Neuron (in vitro differentiated cells): Measurements from ENCODE around the gene USP7.
"Not testable (repeated sequence)": the region's sequence is repeated elsewhere in the genome, so short reads cannot be mapped to it uniquely, and the experiment has no call there.

Source experiments
- H2AFZ ChIP-seq: one replicate; pipeline ENCODE4 v1.6.1; 2013; ENCODE audit warnings: low read depth, mild to moderate bottlenecking, inconsistent platforms, low read length, moderate library complexity
- H3K27me3 ChIP-seq: one replicate; pipeline ENCODE4 v1.6.1; 2013; ENCODE audit warnings: low read length; ENCODE audit not compliant: insufficient read depth
- H3K36me3 ChIP-seq: one replicate; pipeline ENCODE4 v1.6.1; 2013; ENCODE audit warnings: low read length; ENCODE audit not compliant: insufficient read depth
- H3K4me1 ChIP-seq: one replicate; pipeline ENCODE4 v1.6.1; 2013; ENCODE audit warnings: low read length; ENCODE audit not compliant: insufficient read depth
- H3K4me3 ChIP-seq: 2 replicates; pipeline ENCODE4 v1.5.1; 2013; ENCODE audit warnings: mild to moderate bottlenecking, low read length, moderate library complexity
- H3K9me3 ChIP-seq: one replicate; pipeline ENCODE4 v1.6.1; 2013; ENCODE audit warnings: low read length

Gene USP7

GRCh38 chr16:8923199-8923598, 40.5 kb downstream of the USP7 start:
- Histone ChIP-seq H2AFZ (no peak overlapping the region), H3K9me3 (no peaks in the 10 kb centered on the region), H3K4me3 (no peak overlapping the region), H3K36me3 (peaks cover 77% of the 10 kb centered on the region), H3K4me1 (peaks cover 12% of the 10 kb centered on the region), H3K27me3 (no peaks in the 10 kb centered on the region)

- Histone ChIP-seq H3K4me3 (no peak overlapping the region), H3K9me3 (no peaks in the 10 kb centered on the region), H3K27me3 (no peaks in the 10 kb centered on the region), H3K36me3 (peaks cover 77% of the 10 kb centered on the region), H3K4me1 (peaks cover 12% of the 10 kb centered on the region), H2AFZ (no peak overlapping the region)
These were observed 42.2 kb downstream of the USP7 start for GRCh38 chr16:8921347-8921984.

- H3K36me3 ChIP-seq: peaks cover 81% of the 10 kb centered on the region
- no peaks in the 10 kb centered on the region for H3K9me3 ChIP-seq
- H3K4me3 ChIP-seq: no peak overlapping the region
- no peak overlapping the region for H2AFZ ChIP-seq
- H3K27me3 ChIP-seq: no peaks in the 10 kb centered on the region
- H3K4me1 ChIP-seq: peaks cover 12% of the 10 kb centered on the region
These were observed 42.9 kb downstream of the USP7 start for GRCh38 chr16:8920645-8921346.

GRCh38 chr16:8919934-8920462, 43.7 kb downstream of the USP7 start:
- no peaks in the 10 kb centered on the region for H3K27me3 ChIP-seq

GRCh38 chr16:8919089-8919933, 44.4 kb downstream of the USP7 start:
- Histone ChIP-seq H3K9me3 (no peaks in the 10 kb centered on the region), H3K4me1 (peaks cover 12% of the 10 kb centered on the region), H3K36me3 (peaks cover 86% of the 10 kb centered on the region), H2AFZ (no peak overlapping the region), H3K27me3 (no peaks in the 10 kb centered on the region), H3K4me3 (no peak overlapping the region)

More at GRCh38 chr16:8919934-8920462, 43.7 kb downstream of the USP7 start:
- Histone ChIP-seq H2AFZ (no peak overlapping the region), H3K4me3 (no peak overlapping the region), H3K4me1 (peaks cover 12% of the 10 kb centered on the region), H3K9me3 (no peaks in the 10 kb centered on the region), H3K36me3 (peaks cover 84% of the 10 kb centered on the region)

- not testable (repeated sequence) for H3K27me3 ChIP-seq, H3K9me3 ChIP-seq, H3K4me3 ChIP-seq, H2AFZ ChIP-seq
- peaks cover 12% of the 10 kb centered on the region for H3K4me1 ChIP-seq
- peaks cover 89% of the 10 kb centered on the region for H3K36me3 ChIP-seq
These were observed 46.4 kb downstream of the USP7 start for GRCh38 chr16:8917336-8917735.

GRCh38 chr16:8916541-8917225, 47.0 kb downstream of the USP7 start:
- H3K36me3 ChIP-seq: peaks cover 89% of the 10 kb centered on the region
- no peak overlapping the region for H3K4me3 ChIP-seq
- no peaks in the 10 kb centered on the region for H3K9me3 ChIP-seq
- no peak overlapping the region for H2AFZ ChIP-seq
- no peaks in the 10 kb centered on the region for H3K27me3 ChIP-seq
- H3K4me1 ChIP-seq: peaks cover 12% of the 10 kb centered on the region

- Histone ChIP-seq H3K4me1 (peaks cover 8% of the 10 kb centered on the region), H2AFZ (no peak overlapping the region), H3K9me3 (no peaks in the 10 kb centered on the region), H3K27me3 (no peaks in the 10 kb centered on the region), H3K36me3 (peaks cover 89% of the 10 kb centered on the region), H3K4me3 (no peak overlapping the region)
These were observed 47.9 kb downstream of the USP7 start for GRCh38 chr16:8915722-8916301.

GRCh38 chr16:8914098-8914497, 49.6 kb downstream of the USP7 start:
- no peaks in the 10 kb centered on the region for H3K27me3 ChIP-seq

GRCh38 chr16:8912793-8913192, 50.9 kb downstream of the USP7 start:
- Histone ChIP-seq H3K4me1 (no peaks in the 10 kb centered on the region), H2AFZ (no peak overlapping the region), H3K4me3 (no peak overlapping the region), H3K27me3 (no peaks in the 10 kb centered on the region), H3K36me3 (peaks cover 88% of the 10 kb centered on the region), H3K9me3 (no peaks in the 10 kb centered on the region)

More at GRCh38 chr16:8914098-8914497, 49.6 kb downstream of the USP7 start:
- H3K9me3 ChIP-seq: no peaks in the 10 kb centered on the region
- peaks cover 86% of the 10 kb centered on the region for H3K36me3 ChIP-seq
- no peaks in the 10 kb centered on the region for H3K4me1 ChIP-seq
- H2AFZ ChIP-seq: no peak overlapping the region
- no peak overlapping the region for H3K4me3 ChIP-seq

- H3K4me3 ChIP-seq: no peak overlapping the region
- H2AFZ ChIP-seq: no peak overlapping the region
- H3K9me3 ChIP-seq: no peaks in the 10 kb centered on the region
- no peaks in the 10 kb centered on the region for H3K4me1 ChIP-seq
- no peaks in the 10 kb centered on the region for H3K27me3 ChIP-seq
- peaks cover 86% of the 10 kb centered on the region for H3K36me3 ChIP-seq
These were observed 52.9 kb downstream of the USP7 start for GRCh38 chr16:8910811-8911210.

GRCh38 chr16:8908810-8909468, 54.8 kb downstream of the USP7 start:
- peaks cover 83% of the 10 kb centered on the region for H3K36me3 ChIP-seq
- H3K9me3 ChIP-seq: no peaks in the 10 kb centered on the region
- H3K27me3 ChIP-seq: no peaks in the 10 kb centered on the region
- H3K4me3 ChIP-seq: no peak overlapping the region
- H3K4me1 ChIP-seq: no peaks in the 10 kb centered on the region
- no peak overlapping the region for H2AFZ ChIP-seq
